Measurements from ENCODE around the gene KRT37.
A peak's percentile ranks its signal among the peaks of the same experiment; 100 is the strongest.

KRT37 gene

DNA sequence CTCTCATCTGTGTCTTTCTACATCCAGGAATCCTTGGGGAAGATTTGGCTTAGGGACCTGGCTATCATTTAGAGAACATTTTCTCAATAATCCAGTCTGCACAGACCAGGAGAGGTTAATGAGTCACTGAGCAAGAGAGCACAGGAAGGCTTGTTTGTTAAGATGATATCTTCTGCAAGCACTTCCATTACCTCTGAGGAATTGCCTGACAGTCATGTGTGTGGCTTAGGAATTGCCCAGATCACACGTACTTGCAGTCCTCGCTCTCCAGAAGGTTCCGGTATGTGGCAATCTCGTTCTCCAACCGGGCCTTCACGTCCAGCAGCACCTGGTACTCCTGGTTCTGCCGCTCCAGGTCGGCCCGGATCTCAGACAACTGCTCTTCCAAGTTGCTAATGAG lies 3.3 kb downstream of the KRT37 start:
- Mint-ChIP-seq H3K36me3 (ENCODE audit: low read depth) (no peaks in the 10 kb centered on the region), H3K27me3 (no peaks in the 10 kb centered on the region), H3K27ac (no peak overlapping the region), H3K9me3 (no peaks in the 10 kb centered on the region), H3K4me3 (no peak overlapping the region), H3K4me1 (ENCODE audit: low read depth) (no peaks in the 10 kb centered on the region)

DNA sequence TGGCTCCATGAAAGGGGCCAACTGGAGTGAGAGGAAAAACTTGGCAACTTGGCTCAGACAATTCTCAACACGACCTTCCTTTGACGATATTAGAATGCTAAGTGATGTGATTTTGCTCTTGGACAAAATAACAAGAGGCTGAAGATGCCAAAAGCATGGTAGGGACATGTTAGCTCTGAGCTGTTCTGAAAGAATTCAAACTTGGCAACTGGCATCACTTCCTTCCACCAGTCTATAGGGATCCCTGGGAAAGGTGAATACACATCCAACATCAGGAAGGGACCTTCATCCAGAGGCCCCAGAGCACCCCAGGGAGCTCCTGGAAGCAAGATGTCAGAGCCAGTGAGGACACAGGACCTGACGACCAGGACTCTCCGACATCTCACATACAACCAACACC lies 4.3 kb downstream of the KRT37 start:
- no peaks in the 10 kb centered on the region for H3K4me1 Mint-ChIP-seq (ENCODE audit: low read depth)
- no peak overlapping the region for H3K4me3 Mint-ChIP-seq
- no peaks in the 10 kb centered on the region for H3K27me3 Mint-ChIP-seq
- no peak overlapping the region for H3K27ac Mint-ChIP-seq
- no peaks in the 10 kb centered on the region for H3K36me3 Mint-ChIP-seq (ENCODE audit: low read depth)
- no peaks in the 10 kb centered on the region for H3K9me3 Mint-ChIP-seq

DNA sequence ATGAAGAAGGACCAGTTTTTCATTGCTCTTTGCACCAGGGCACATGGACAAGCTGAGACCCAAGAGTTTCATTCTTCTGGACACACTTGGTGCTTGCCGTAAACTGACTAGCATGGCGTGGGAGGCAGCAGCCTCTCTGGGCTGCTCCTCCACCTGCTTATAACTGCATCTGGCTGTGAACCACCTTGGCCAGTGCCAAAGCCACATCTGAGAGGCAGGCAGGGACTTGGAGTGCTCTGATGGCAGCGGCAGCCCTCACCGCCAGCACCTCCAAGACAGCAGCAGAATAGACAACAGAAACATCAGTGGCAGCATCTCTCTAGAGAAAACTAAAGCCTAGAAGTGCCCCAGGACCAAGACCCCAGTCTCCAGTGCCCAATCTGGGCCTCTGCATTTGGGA lies 4.7 kb downstream of the KRT37 start:
- Mint-ChIP-seq H3K4me1 (ENCODE audit: low read depth) (no peaks in the 10 kb centered on the region), H3K4me3 (no peak overlapping the region), H3K9me3 (no peaks in the 10 kb centered on the region), H3K27me3 (no peaks in the 10 kb centered on the region), H3K36me3 (ENCODE audit: low read depth) (no peaks in the 10 kb centered on the region), H3K27ac (no peak overlapping the region)

DNA sequence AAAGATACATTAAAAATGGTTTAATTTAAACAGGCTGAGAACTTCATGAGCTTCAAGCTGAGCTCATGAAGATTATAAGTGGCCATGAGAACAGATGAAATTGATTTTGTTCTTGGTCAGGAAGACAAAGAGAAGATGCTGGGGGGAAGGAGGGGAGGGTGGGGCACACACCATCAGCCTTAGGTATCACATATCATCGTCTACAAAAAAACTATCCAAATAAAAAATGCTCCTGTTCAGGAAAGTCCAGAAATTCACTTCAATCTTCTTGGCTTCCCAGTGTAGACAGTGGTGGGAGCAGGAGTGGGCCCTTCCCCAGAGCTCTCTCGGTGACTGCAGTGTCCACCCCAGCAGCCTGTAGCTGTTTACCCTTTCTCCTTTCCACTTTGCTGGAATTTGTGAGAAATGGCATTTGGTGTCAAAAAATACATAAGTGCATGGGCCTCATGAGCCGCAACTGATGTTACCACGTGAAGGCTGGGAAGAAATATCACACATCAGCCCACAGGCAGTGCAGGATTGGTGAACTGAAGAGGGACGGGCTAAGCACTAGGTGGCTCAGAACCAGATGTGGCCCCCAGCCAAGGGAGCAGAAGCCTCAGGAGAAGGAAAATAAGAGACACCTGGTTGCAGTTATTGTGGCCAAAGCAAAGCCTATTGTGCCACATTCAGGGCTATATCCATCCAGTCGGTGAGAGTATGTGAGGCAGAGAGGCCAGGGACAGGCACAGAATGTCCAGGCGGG lies 6.1 kb downstream of the KRT37 start:
- Mint-ChIP-seq H3K27me3 (peaks cover 4% of the 10 kb centered on the region), H3K4me1 (ENCODE audit: low read depth) (no peaks in the 10 kb centered on the region), H3K36me3 (ENCODE audit: low read depth) (no peaks in the 10 kb centered on the region), H3K27ac (no peak overlapping the region), H3K4me3 (no peak overlapping the region), H3K9me3 (no peaks in the 10 kb centered on the region)

GRCh38 chr17:41417576-41418015 lies 6.8 kb downstream of the KRT37 start:
- H3K27me3 Mint-ChIP-seq: peaks cover 4% of the 10 kb centered on the region
- H3K4me1 Mint-ChIP-seq (ENCODE audit: low read depth): no peaks in the 10 kb centered on the region
- no peaks in the 10 kb centered on the region for H3K36me3 Mint-ChIP-seq (ENCODE audit: low read depth)
- H3K27ac Mint-ChIP-seq: no peak overlapping the region
- H3K4me3 Mint-ChIP-seq: no peak overlapping the region
- H3K9me3 Mint-ChIP-seq: no peaks in the 10 kb centered on the region

- peaks cover 4% of the 10 kb centered on the region for H3K27me3 Mint-ChIP-seq
- H3K36me3 Mint-ChIP-seq (ENCODE audit: low read depth): no peaks in the 10 kb centered on the region
- H3K9me3 Mint-ChIP-seq: no peaks in the 10 kb centered on the region
- no peak overlapping the region for H3K27ac Mint-ChIP-seq
- no peaks in the 10 kb centered on the region for H3K4me1 Mint-ChIP-seq (ENCODE audit: low read depth)
- no peak overlapping the region for H3K4me3 Mint-ChIP-seq
Observed at GRCh38 chr17:41417127-41417526, 7.3 kb downstream of the KRT37 start.

DNA sequence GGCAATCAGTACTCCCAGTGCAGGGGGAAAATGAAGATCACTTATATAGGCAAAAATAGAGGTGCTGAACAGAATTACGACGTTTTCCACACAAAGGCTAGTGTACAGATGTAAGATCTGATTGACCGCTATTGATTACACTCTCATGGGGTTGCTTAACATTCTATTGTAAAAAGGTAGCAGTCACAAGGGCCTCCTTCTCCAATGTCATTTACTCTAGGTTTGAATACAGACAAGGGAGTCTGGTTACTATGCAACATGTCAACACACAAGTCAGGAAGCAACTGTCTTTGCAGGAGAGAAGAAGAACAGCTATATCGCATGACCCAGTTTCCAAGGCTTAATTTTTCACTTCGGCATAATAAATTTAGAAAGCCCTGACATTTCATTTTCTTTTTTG lies 7.9 kb downstream of the KRT37 start:
- no peaks in the 10 kb centered on the region for H3K9me3 Mint-ChIP-seq
- H3K36me3 Mint-ChIP-seq (ENCODE audit: low read depth): no peaks in the 10 kb centered on the region
- H3K4me3 Mint-ChIP-seq: no peak overlapping the region
- no peak overlapping the region for H3K27ac Mint-ChIP-seq
- H3K4me1 Mint-ChIP-seq (ENCODE audit: low read depth): no peaks in the 10 kb centered on the region
- H3K27me3 Mint-ChIP-seq: peaks cover 4% of the 10 kb centered on the region

DNA sequence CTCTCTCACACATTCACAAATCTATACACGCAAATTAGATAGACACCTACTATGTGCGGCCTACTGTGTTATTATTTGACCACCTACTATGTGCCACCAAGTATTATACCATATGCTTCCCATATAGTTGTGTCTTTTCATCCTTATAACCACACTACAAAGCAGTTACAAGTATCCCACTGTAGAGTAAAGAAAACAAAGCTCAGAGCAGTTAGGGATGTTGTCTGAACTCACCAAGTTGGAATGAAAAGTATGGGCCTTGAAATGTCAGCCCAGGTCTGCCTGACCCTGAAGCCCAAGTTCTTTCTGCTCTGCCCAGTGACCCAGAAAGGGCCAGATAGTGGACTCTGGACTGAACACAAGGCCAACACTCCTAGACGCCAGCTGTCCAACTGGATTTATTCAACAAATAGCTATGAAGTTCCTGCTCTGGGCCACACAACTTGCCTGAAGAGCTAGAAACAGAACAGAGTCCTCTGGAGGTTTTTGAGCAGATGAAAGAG lies 8.5 kb downstream of the KRT37 start:
- H3K4me3 Mint-ChIP-seq: no peak overlapping the region
- peaks cover 4% of the 10 kb centered on the region for H3K27me3 Mint-ChIP-seq
- no peaks in the 10 kb centered on the region for H3K4me1 Mint-ChIP-seq (ENCODE audit: low read depth)
- no peaks in the 10 kb centered on the region for H3K9me3 Mint-ChIP-seq
- H3K36me3 Mint-ChIP-seq (ENCODE audit: low read depth): no peaks in the 10 kb centered on the region
- no peak overlapping the region for H3K27ac Mint-ChIP-seq

DNA sequence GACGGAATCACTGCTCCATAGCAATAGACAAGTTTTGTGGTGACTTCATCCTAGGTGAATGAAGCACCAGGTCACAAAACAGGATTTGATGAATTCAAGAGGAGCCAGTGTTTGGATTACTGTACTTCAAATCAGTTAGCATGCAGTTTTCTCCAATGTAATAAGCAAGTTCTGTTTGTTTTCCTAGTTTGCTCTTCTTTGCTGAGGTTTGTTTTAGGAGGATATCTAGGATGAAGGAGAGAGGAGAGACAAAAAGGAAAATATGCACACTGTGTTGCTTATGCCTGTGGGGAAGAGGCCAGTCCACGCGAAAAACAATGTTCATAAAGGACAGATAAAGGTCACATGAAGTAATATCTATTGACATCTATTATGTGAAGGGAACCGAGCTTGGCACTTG lies 9.0 kb downstream of the KRT37 start:
- Mint-ChIP-seq H3K36me3 (ENCODE audit: low read depth) (no peaks in the 10 kb centered on the region), H3K27me3 (peaks cover 4% of the 10 kb centered on the region), H3K4me3 (no peak overlapping the region), H3K27ac (no peak overlapping the region), H3K4me1 (ENCODE audit: low read depth) (no peaks in the 10 kb centered on the region), H3K9me3 (no peaks in the 10 kb centered on the region)

GRCh38 chr17:41413982-41414381 lies 10.4 kb downstream of the KRT37 start:
- no peaks in the 10 kb centered on the region for H3K36me3 Mint-ChIP-seq (ENCODE audit: low read depth)
- H3K27me3 Mint-ChIP-seq: peaks cover 4% of the 10 kb centered on the region
- H3K9me3 Mint-ChIP-seq: no peaks in the 10 kb centered on the region
- no peak overlapping the region for H3K4me3 Mint-ChIP-seq
- H3K27ac Mint-ChIP-seq: no peak overlapping the region
- H3K4me1 Mint-ChIP-seq (ENCODE audit: low read depth): peaks cover 3% of the 10 kb centered on the region

DNA sequence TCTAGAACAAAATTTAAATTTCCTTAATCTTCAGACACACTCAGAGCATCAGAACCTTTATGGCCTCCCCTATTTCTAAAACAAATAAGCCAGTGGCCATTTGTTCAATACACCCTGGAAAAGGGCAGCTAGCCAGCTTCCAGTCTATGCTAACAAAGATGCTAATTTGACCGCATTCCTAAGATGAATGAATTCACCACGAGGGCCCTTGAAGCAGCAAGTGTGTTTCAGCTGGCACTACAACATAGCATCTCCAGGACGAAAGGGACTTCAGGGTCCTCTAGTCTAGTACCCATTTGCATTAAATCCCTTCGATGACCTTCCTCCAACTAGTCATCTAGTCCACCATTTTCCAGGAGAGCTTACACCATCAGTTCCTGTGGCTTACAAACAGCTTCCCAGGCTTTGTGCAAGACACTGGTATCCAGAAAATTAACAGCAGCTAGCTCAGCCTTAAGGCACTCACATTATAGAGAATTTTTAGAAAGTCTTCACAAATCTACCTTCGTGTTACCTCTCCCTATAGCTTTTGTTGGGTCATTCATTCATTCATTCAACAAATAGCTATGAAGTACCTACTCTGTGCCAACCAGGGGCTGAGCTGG lies 10.9 kb downstream of the KRT37 start:
- Mint-ChIP-seq H3K36me3 (ENCODE audit: low read depth) (no peaks in the 10 kb centered on the region), H3K27ac (no peak overlapping the region), H3K4me1 (ENCODE audit: low read depth) (peaks cover 4% of the 10 kb centered on the region), H3K27me3 (peaks cover 4% of the 10 kb centered on the region), H3K9me3 (no peaks in the 10 kb centered on the region), H3K4me3 (no peak overlapping the region)

GRCh38 chr17:41411072-41411840 lies 13.1 kb downstream of the KRT37 start:
- no peak overlapping the region for H3K4me3 Mint-ChIP-seq
- peaks cover 4% of the 10 kb centered on the region for H3K27me3 Mint-ChIP-seq
- peaks cover 4% of the 10 kb centered on the region for H3K4me1 Mint-ChIP-seq (ENCODE audit: low read depth)

DNA sequence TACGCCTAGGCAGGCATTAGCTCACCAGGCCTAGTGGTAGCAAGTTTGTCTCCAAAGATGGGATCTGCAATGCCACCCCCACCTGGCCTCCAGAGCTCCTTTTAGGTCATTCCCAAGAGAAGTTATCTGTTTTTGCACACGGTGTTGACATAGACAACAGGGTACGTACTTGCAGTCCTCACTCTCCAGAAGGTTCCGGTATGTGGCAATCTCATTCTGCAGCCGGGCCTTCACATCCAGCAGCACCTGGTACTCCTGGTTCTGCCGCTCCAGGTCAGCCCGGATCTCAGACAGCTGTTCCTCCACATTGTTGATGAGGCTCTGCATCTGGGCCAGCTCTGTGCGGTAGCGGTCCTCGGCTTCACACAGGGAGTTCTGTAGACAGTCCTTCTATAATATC lies 17.2 kb downstream of the KRT37 start:
- no peaks in the 10 kb centered on the region for H3K36me3 Mint-ChIP-seq (ENCODE audit: low read depth)
- peaks cover 34% of the 10 kb centered on the region for H3K4me1 Mint-ChIP-seq (ENCODE audit: low read depth)
- no peak overlapping the region for H3K27ac Mint-ChIP-seq
- no peak overlapping the region for H3K4me3 Mint-ChIP-seq
- H3K9me3 Mint-ChIP-seq: no peaks in the 10 kb centered on the region
- H3K27me3 Mint-ChIP-seq: no peaks in the 10 kb centered on the region

More at GRCh38 chr17:41411072-41411840, 13.1 kb downstream of the KRT37 start:
- Mint-ChIP-seq H3K27ac (no peak overlapping the region), H3K9me3 (no peaks in the 10 kb centered on the region), H3K36me3 (ENCODE audit: low read depth) (no peaks in the 10 kb centered on the region)

GRCh38 chr17:41406205-41406604 lies 18.2 kb downstream of the KRT37 start:
- Mint-ChIP-seq H3K4me3 (no peak overlapping the region), H3K27me3 (peaks cover under 1% of the 10 kb centered on the region), H3K36me3 (ENCODE audit: low read depth) (no peaks in the 10 kb centered on the region), H3K4me1 (ENCODE audit: low read depth) (peaks cover 38% of the 10 kb centered on the region), H3K27ac (no peak overlapping the region), H3K9me3 (no peaks in the 10 kb centered on the region)

DNA sequence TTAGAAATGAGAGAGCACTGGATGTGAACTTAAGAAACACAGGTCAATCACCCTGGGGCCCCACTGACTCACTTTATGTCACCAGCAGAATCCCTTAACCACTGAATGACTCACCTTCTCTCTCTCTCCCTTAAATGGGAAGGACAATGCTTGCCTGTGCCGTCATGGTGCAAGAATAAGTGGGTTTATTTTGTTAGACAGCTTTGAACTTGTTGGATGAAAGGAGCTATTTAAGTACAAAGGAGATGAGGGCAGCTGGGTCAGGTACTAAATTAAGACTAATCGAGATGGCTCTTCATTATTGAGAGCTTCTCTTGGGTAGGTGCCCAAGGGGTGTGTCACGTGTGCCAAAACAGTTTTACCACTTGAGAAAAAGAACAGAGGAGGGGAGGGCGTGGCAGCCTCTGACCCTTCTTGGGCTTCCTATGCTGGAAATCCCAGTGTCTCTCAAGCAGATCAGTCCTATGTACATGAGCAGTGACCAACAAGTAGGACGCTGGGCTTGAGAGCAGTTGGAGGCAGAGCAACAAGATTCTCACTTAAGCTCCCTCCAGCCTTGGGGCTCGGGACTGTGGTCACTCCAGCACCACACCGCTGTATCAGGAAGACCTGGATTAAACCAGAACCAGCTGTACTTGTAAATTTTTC lies 20.2 kb downstream of the KRT37 start:
- Mint-ChIP-seq H3K27me3 (peaks cover 11% of the 10 kb centered on the region), H3K27ac (peak overlapping the region; percentile 86)

More for the DNA sequence above, 20.2 kb downstream of the KRT37 start:
- H3K4me3 Mint-ChIP-seq: peak overlapping the region; percentile 46
- H3K9me3 Mint-ChIP-seq: no peaks in the 10 kb centered on the region
- H3K36me3 Mint-ChIP-seq (ENCODE audit: low read depth): peaks cover 4% of the 10 kb centered on the region
- peaks cover 36% of the 10 kb centered on the region for H3K4me1 Mint-ChIP-seq (ENCODE audit: low read depth)
